Measurements from ENCODE around the gene HOXD10. TPM values are rescaled to one million over a fixed set of nuclear protein-coding genes. Genes with fewer than 3 reads are reported as not detected.

Gene HOXD10
- total RNA-seq, 2 experiments from 2014 or later, result not detected

- Histone ChIP-seq H3K4me3 (ENCODE audit: low read depth, low read length, poor library complexity, severe bottlenecking) (no peak overlapping the region), H3K9me3 (ENCODE audit: low read length) (no peaks in the 10 kb centered on the region), H3K79me2 (ENCODE audit: insufficient read depth, low read depth, low read length) (no peaks in the 10 kb centered on the region), H3K4me1 (ENCODE audit: insufficient read depth, low read length, poor library complexity, severe bottlenecking) (no peaks in the 10 kb centered on the region), H3K27ac (ENCODE audit: low read depth, low read length, poor library complexity, severe bottlenecking) (no peak overlapping the region), H4K20me1 (ENCODE audit: insufficient read depth, low read length) (no peaks in the 10 kb centered on the region), H3K36me3 (ENCODE audit: insufficient read depth, low read length) (no peaks in the 10 kb centered on the region), H3K9me2 (ENCODE audit: insufficient read depth, low read length) (no peaks in the 10 kb centered on the region), H2AFZ (ENCODE audit: low read length) (no peak overlapping the region), H3K4me2 (ENCODE audit: low read length) (no peak overlapping the region)
- POLR2A ChIA-PET, result interaction anchor here (0.6 kb wide), 1 partner anchor 434 kb away, joined by 4 read pairs; no protein-coding TSS in a partner anchor
- no peak for TF ChIP-seq CTCF (conservative IDR thresholded peaks at IDR 0.05; ENCODE audit: low read length)
- TF ChIP-seq EZH2phosphoT487 (IDR thresholded peaks at IDR 0.05; ENCODE audit: borderline replicate concordance, low read depth, low read length), result no peak
- DNase-seq (ENCODE audit: low spot score), result no peak
- intact Hi-C loops (cut with micrococcal nuclease; ENCODE audit: unreplicated experiment), result no loop called here
- CTCF ChIA-PET (ENCODE audit: unreplicated experiment), result no interaction called here
- BruUV-seq (replicated peaks), result no TSS peak
Observed at GRCh38 chr2:176079285-176079830, 37.2 kb upstream of the HOXD10 start.

GRCh38 chr2:176079831-176080539 is 36.6 kb upstream of the HOXD10 start:
- Histone ChIP-seq H3K4me1 (ENCODE audit: insufficient read depth, low read length, poor library complexity, severe bottlenecking) (no peaks in the 10 kb centered on the region), H2AFZ (ENCODE audit: low read length) (no peak overlapping the region), H3K4me3 (ENCODE audit: low read depth, low read length, poor library complexity, severe bottlenecking) (no peak overlapping the region), H3K36me3 (ENCODE audit: insufficient read depth, low read length) (no peaks in the 10 kb centered on the region), H3K4me2 (ENCODE audit: low read length) (no peak overlapping the region), H3K27ac (ENCODE audit: low read depth, low read length, poor library complexity, severe bottlenecking) (no peak overlapping the region), H3K9me3 (ENCODE audit: low read length) (no peaks in the 10 kb centered on the region), H3K9me2 (ENCODE audit: insufficient read depth, low read length) (no peaks in the 10 kb centered on the region), H4K20me1 (ENCODE audit: insufficient read depth, low read length) (no peaks in the 10 kb centered on the region), H3K79me2 (ENCODE audit: insufficient read depth, low read depth, low read length) (no peaks in the 10 kb centered on the region)
- DNase-seq (ENCODE audit: low spot score), result no peak
- POLR2A ChIA-PET, result interaction anchor here (0.6 kb wide), 1 partner anchor 433 kb away, joined by 4 read pairs; no protein-coding TSS in a partner anchor
- BruUV-seq (replicated peaks), result no TSS peak
- no peak for TF ChIP-seq EZH2phosphoT487 (IDR thresholded peaks at IDR 0.05; ENCODE audit: borderline replicate concordance, low read depth, low read length)
- no peak for TF ChIP-seq CTCF (conservative IDR thresholded peaks at IDR 0.05; ENCODE audit: low read length)
- intact Hi-C loops (cut with micrococcal nuclease; ENCODE audit: unreplicated experiment), result no loop called here
- CTCF ChIA-PET (ENCODE audit: unreplicated experiment), result no interaction called here
